HepG2 (cell line): ENCODE measurements around the gene OSBPL1A. TPM values are rescaled to one million over a fixed set of nuclear protein-coding genes. Genes with fewer than 3 reads are reported as not detected.

Experiments used
- ATAC-seq: fragments of 200-7000 bp; cut with Tn5 transposase; 3 replicates; pipeline ENCODE4 v1.9.1; 2020; ENCODE audit warnings: mild to moderate bottlenecking, moderate library complexity
- BruUV-seq: library from RNA; stranded (reverse); fragments of 400-500 nt; replicated peaks from 2 replicates; lab custom pipeline; 2021; lab: Mats Ljungman, UMichigan
- CTCF ChIA-PET: fragments of 300-600 bp; formaldehyde crosslinking; extraction: SDS; loops from one replicate; lab custom pipeline; 2021; ENCODE audit warnings: low total read pairs, inconsistent platforms, low intra/inter-chr PET ratio; lab: Yijun Ruan, JAX
- POLR2A ChIA-PET: fragments of 350-600 bp; sonication (Branson Sonifier 250); formaldehyde crosslinking; loops from one replicate; lab custom pipeline; 2020; ENCODE audit warnings: antibody characterized with exemption, inconsistent platforms; lab: Yijun Ruan, JAX
- DNase-seq: peaks from one replicate; pipeline ENCODE4 v3.0.0-alpha.2; 2015; ENCODE audit warnings: low spot score
- FAIRE-seq: peaks from 3 replicates; lab custom pipeline; 2011; peaks lifted over from hg19 to GRCh38; lab: Jason Lieb, UNC
- H2AFZ ChIP-seq: one replicate; pipeline ENCODE4 v1.6.1; 2011; ENCODE audit warnings: low read length, inconsistent platforms
- H3K27ac ChIP-seq: fragments of 300-600 bp; 3 replicates; pipeline ENCODE4 v1.8.0; 2011; ENCODE audit warnings: mixed run types, mild to moderate bottlenecking, mixed read lengths, low read length, inconsistent platforms; ENCODE audit not compliant: insufficient read depth; ENCODE audit errors: extremely low read length
- H3K27me3 ChIP-seq, 2 experiments: fragments of 200-600 bp in 1 of 2; 2 replicates in 1 of 2; 3 replicates in 1 of 2; pipeline versions ENCODE4 v1.6.0 to v1.8.0; 2011; ENCODE audit warnings: low read length in 2 of 2, mild to moderate bottlenecking in 2 of 2, moderate library complexity in 2 of 2, inconsistent platforms in 1 of 2; ENCODE audit not compliant: insufficient read depth in 2 of 2, control insufficient read depth in 1 of 2
- H3K36me3 ChIP-seq, 2 experiments: fragments of 200-600 bp in 1 of 2; replicated peaks in 1 of 2; 2 replicates in 1 of 2; 3 replicates in 1 of 2; pipeline versions ENCODE4 v1.5.1 to v1.8.0; 2011; ENCODE audit warnings: low read length in 2 of 2, inconsistent platforms in 1 of 2; ENCODE audit not compliant: insufficient read depth in 2 of 2, control insufficient read depth in 1 of 2
- H3K4me1 ChIP-seq: 2 replicates; pipeline ENCODE4 v1.5.1; 2012; ENCODE audit warnings: low read length, inconsistent platforms; ENCODE audit not compliant: insufficient read depth
- H3K4me2 ChIP-seq: 2 replicates; pipeline ENCODE4 v1.6.0; 2011; ENCODE audit warnings: low read depth, low read length, inconsistent platforms
- H3K4me3 ChIP-seq, 3 experiments: fragments of 200-600 bp in 1 of 3; sonication (generic), shearing (Covaris generic) in 1 of 3; replicated peaks in 1 of 3; 2 replicates each; pipeline ENCODE4 v1.5.1; 2011 to 2016; ENCODE audit warnings: low read length in 3 of 3, inconsistent platforms in 2 of 3, low read depth in 2 of 3, mild to moderate bottlenecking in 2 of 3, control low read depth in 1 of 3, mixed read lengths in 1 of 3; ENCODE audit not compliant: insufficient read depth in 1 of 3
- H3K79me2 ChIP-seq: one replicate; pipeline ENCODE4 v1.6.1; 2011; ENCODE audit warnings: low read length, inconsistent platforms; ENCODE audit not compliant: insufficient read depth
- H3K9ac ChIP-seq: 2 replicates; pipeline ENCODE4 v1.6.0; 2011; ENCODE audit warnings: mild to moderate bottlenecking, low read depth, low read length, inconsistent platforms; ENCODE audit not compliant: insufficient read depth
- H3K9me3 ChIP-seq: 2 replicates; pipeline ENCODE4 v1.5.1; 2012; ENCODE audit warnings: mild to moderate bottlenecking, low read length
- H4K20me1 ChIP-seq: 2 replicates; pipeline ENCODE4 v1.6.0; 2011; ENCODE audit warnings: inconsistent platforms, mild to moderate bottlenecking, low read length, moderate library complexity; ENCODE audit not compliant: insufficient read depth
- CENPX ChIP-seq: sonication (generic); formaldehyde crosslinking; IDR thresholded peaks from 2 replicates; pipeline ENCODE4 v1.9.0; 2021; ENCODE audit warnings: mild to moderate bottlenecking, missing genetic modification reagents, moderate library complexity
- HOXD1 ChIP-seq: sonication (generic); formaldehyde crosslinking; IDR thresholded peaks from 2 replicates; pipeline ENCODE4 v1.5.0; 2020; ENCODE audit warnings: missing genetic modification reagents
- NR1H2 ChIP-seq: sonication (generic); formaldehyde crosslinking; IDR thresholded peaks from 2 replicates; pipeline ENCODE4 v1.8.1; 2022; ENCODE audit warnings: low read depth, missing genetic modification reagents, borderline replicate concordance
- SALL2 ChIP-seq: sonication (generic); formaldehyde crosslinking; IDR thresholded peaks from 2 replicates; pipeline ENCODE4 v1.8.1; 2023; ENCODE audit warnings: mild to moderate bottlenecking, missing genetic modification reagents, inconsistent platforms
- TBX2 ChIP-seq: sonication (generic); formaldehyde crosslinking; IDR thresholded peaks from 2 replicates; pipeline ENCODE4 v1.5.0; 2020; ENCODE audit warnings: missing genetic modification reagents, mild to moderate bottlenecking, borderline replicate concordance
- ZNF256 ChIP-seq: sonication (generic); formaldehyde crosslinking; conservative IDR thresholded peaks from 2 replicates; pipeline ENCODE4 v1.4.0; 2020; ENCODE audit warnings: missing genetic modification reagents
- ZNF615 ChIP-seq: sonication (generic); formaldehyde crosslinking; IDR thresholded peaks from 2 replicates; pipeline ENCODE4 v1.5.0; 2020; ENCODE audit warnings: mild to moderate bottlenecking, missing genetic modification reagents, borderline replicate concordance
- WGBS: methylation state at CpG from one replicate; pipeline ENCODE4 v1.1.6; 2017; ENCODE audit warnings: low lambda C conversion rate; 5-methylcytosine and 5-hydroxymethylcytosine counted together
- in situ Hi-C: cut with HindIII; loops from 2 replicates; pipeline ENCODE4 v1.10.0; 2017; ENCODE audit warnings: low pct_unique_long_range_greater_than_20kb; ENCODE audit not compliant: extremely low pct_ligation_motif_present
- intact Hi-C: fragments of 100-400 bp; cut with micrococcal nuclease; formaldehyde crosslinking; loops from one replicate; pipeline ENCODE4 v1.10.0; 2022; ENCODE audit not compliant: unreplicated experiment
- polyA plus RNA-seq, 8 experiments: library from polyadenylated mRNA; depleted of rRNA in 3 of 8; stranded (reverse) in 7 of 8; unstranded in 1 of 8; fragments of >200 nt; fragmentation: Illumina TruSeq in 4 of 8; extraction: Trizol in 4 of 8; gene quantifications; 2 replicates each; pipeline versions ENCODE4 v1.2.1 to v1.2.3, GENCODE V29; 2011 to 2016; ENCODE audit warnings: low read depth in 4 of 8, missing spikeins in 1 of 8, mixed read lengths in 1 of 8; ENCODE audit not compliant: insufficient read depth in 1 of 8
- total RNA-seq, 5 experiments: library from RNA; depleted of rRNA; stranded (reverse); fragments of >200 nt; fragmentation: Illumina TruSeq; extraction: Trizol; gene quantifications; 2 replicates each; pipeline ENCODE4 v1.2.3, GENCODE V29; 2016; ENCODE audit warnings: low read depth in 1 of 5
- TF ChIP-seq, protein P1 (sequence below): sonication (generic); formaldehyde crosslinking; IDR thresholded peaks from 2 replicates; pipeline ENCODE4 v1.5.1; 2020; ENCODE audit warnings: mild to moderate bottlenecking, missing genetic modification reagents, moderate library complexity
- TF ChIP-seq, protein P2 (sequence below): IDR thresholded peaks from 2 replicates; pipeline ENCODE4 v1.6.1; 2018; ENCODE audit warnings: missing genetic modification reagents, mild to moderate bottlenecking, missing compliant biosample characterization
- TF ChIP-seq, protein P3 (sequence below): sonication (generic); formaldehyde crosslinking; IDR thresholded peaks from 2 replicates; pipeline ENCODE4 v1.5.0; 2020; ENCODE audit warnings: mild to moderate bottlenecking, missing genetic modification reagents

The OSBPL1A gene
- total and polyA plus RNA-seq, 2 of the 13 experiments (the other 11 are each of a cell fraction or from before 2014, with no cell fraction given), result 0.02 TPM; not detected in 1

- Histone ChIP-seq H3K79me2 (no peaks in the 10 kb centered on the region), H4K20me1 (no peaks in the 10 kb centered on the region), H3K4me1 (no peaks in the 10 kb centered on the region), H3K9me3 (no peaks in the 10 kb centered on the region), H3K27me3 (no peaks in the 10 kb centered on the region; a peak in 1 of 5 replicates), H3K27ac (no peak overlapping the region), H3K36me3 (no peaks in the 10 kb centered on the region), H3K9ac (no peak overlapping the region), H3K4me3 (no peak overlapping the region), H2AFZ (no peak overlapping the region), H3K4me2 (no peak overlapping the region)
- in situ Hi-C loops, result no loop called here
- 48% methylated on average over 5 of the region's 5 CpGs for WGBS
- intact Hi-C loops, result no loop called here
- no TSS peak for BruUV-seq
- DNase-seq (no peak), FAIRE-seq (no peak), ATAC-seq (no peak)
- TF ChIP-seq, protein P1, sequence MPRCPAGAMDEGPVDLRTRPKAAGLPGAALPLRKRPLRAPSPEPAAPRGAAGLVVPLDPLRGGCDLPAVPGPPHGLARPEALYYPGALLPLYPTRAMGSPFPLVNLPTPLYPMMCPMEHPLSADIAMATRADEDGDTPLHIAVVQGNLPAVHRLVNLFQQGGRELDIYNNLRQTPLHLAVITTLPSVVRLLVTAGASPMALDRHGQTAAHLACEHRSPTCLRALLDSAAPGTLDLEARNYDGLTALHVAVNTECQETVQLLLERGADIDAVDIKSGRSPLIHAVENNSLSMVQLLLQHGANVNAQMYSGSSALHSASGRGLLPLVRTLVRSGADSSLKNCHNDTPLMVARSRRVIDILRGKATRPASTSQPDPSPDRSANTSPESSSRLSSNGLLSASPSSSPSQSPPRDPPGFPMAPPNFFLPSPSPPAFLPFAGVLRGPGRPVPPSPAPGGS (CRISPR knock-in tag), result no peak
- TF ChIP-seq ZNF615 (CRISPR knock-in tag), result no peak
- TF ChIP-seq, protein P2, sequence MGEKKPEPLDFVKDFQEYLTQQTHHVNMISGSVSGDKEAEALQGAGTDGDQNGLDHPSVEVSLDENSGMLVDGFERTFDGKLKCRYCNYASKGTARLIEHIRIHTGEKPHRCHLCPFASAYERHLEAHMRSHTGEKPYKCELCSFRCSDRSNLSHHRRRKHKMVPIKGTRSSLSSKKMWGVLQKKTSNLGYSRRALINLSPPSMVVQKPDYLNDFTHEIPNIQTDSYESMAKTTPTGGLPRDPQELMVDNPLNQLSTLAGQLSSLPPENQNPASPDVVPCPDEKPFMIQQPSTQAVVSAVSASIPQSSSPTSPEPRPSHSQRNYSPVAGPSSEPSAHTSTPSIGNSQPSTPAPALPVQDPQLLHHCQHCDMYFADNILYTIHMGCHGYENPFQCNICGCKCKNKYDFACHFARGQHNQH (CRISPR knock-in tag), result no peak
- TF ChIP-seq HOXD1, result no peak
- TF ChIP-seq SALL2, result no peak
- no peak for TF ChIP-seq ZNF256 (CRISPR knock-in tag)
- no peak for TF ChIP-seq CENPX (CRISPR knock-in tag)
- TF ChIP-seq NR1H2 (CRISPR knock-in tag), result no peak
- TF ChIP-seq, protein P3, sequence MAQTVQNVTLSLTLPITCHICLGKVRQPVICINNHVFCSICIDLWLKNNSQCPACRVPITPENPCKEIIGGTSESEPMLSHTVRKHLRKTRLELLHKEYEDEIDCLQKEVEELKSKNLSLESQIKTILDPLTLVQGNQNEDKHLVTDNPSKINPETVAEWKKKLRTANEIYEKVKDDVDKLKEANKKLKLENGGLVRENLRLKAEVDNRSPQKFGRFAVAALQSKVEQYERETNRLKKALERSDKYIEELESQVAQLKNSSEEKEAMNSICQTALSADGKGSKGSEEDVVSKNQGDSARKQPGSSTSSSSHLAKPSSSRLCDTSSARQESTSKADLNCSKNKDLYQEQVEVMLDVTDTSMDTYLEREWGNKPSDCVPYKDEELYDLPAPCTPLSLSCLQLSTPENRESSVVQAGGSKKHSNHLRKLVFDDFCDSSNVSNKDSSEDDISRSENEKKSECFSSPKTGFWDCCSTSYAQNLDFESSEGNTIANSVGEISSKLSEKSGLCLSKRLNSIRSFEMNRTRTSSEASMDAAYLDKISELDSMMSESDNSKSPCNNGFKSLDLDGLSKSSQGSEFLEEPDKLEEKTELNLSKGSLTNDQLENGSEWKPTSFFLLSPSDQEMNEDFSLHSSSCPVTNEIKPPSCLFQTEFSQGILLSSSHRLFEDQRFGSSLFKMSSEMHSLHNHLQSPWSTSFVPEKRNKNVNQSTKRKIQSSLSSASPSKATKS (CRISPR knock-in tag), result no peak
- no peak for TF ChIP-seq TBX2 (CRISPR knock-in tag)
- ChIA-PET POLR2A (no interaction called here), CTCF (no interaction called here)
Observed at GRCh38 chr18:24232800-24233199, 164.8 kb downstream of the OSBPL1A start.
